ENCODE measurements around the gene HCN4. TPM values are rescaled to one million over a fixed set of nuclear protein-coding genes. Genes with fewer than 3 reads are reported as not detected.

HCN4 gene
- total RNA-seq, 2 experiments from 2014 or later: not detected

Other genes with a start within 250 kb of the HCN4 start
- gene REC114, start 74.2 kb upstream of the HCN4 start, total RNA-seq: not detected

Measured in activated CD8-positive, alpha-beta memory T cell treated with anti-CD3 and anti-CD28 coated beads for 36 hours (primary cell).